Left ventricle myocardium inferior (tissue), 1 donor: ENCODE results near the gene NOD1. TPM values are rescaled to one million over a fixed set of nuclear protein-coding genes. Genes with fewer than 3 reads are reported as not detected.
"Not testable (repeated sequence)": the region's sequence is repeated elsewhere in the genome, so short reads cannot be mapped to it uniquely, and the experiment has no call there.

Experiments
- DNase-seq: peaks from one replicate; pipeline ENCODE4 v3.0.0-alpha.2; 2020
- H3K27ac ChIP-seq: fragments of 200-600 bp; replicated peaks from 2 replicates; pipeline ENCODE4 v1.8.0; 2021
- H3K27me3 ChIP-seq: fragments of 200-600 bp; 2 replicates; pipeline ENCODE4 v1.8.0; 2021; ENCODE audit warnings: low read depth
- H3K36me3 ChIP-seq: fragments of 200-600 bp; 2 replicates; pipeline ENCODE4 v1.8.0; 2021
- H3K4me1 ChIP-seq: fragments of 200-600 bp; 2 replicates; pipeline ENCODE4 v1.8.0; 2021
- H3K4me3 ChIP-seq: fragments of 200-600 bp; 2 replicates; pipeline ENCODE4 v1.8.0; 2021; ENCODE audit warnings: mild to moderate bottlenecking, moderate library complexity
- H3K9me3 ChIP-seq: fragments of 200-600 bp; replicated peaks from 2 replicates; pipeline ENCODE4 v1.8.0; 2021
- intact Hi-C: fragments of 100-400 bp; cut with micrococcal nuclease; formaldehyde crosslinking; loops from one replicate; pipeline ENCODE4 v1.11.0; 2022
- total RNA-seq: library from RNA; stranded (reverse); fragmentation: NEBNext Ultra II Directional; extraction: Animal tissue kit (Norgen Biotek cat#: 25700); gene quantifications from one replicate; pipeline ENCODE4 v1.2.1, GENCODE V29; 2021
- TF ChIP-seq, protein P1 (sequence below): fragments of 200-600 bp; IDR thresholded peaks from 2 replicates; pipeline ENCODE4 v1.8.0; 2021; ENCODE audit warnings: antibody characterized with exemption, mild to moderate bottlenecking, borderline replicate concordance
- donor health status: DM: no; HTN: yes; CAD: no; lungs with severe emphysema.

NOD1 gene
- total RNA-seq, 1 donor from 2014 or later: 7.0 TPM

DNA sequence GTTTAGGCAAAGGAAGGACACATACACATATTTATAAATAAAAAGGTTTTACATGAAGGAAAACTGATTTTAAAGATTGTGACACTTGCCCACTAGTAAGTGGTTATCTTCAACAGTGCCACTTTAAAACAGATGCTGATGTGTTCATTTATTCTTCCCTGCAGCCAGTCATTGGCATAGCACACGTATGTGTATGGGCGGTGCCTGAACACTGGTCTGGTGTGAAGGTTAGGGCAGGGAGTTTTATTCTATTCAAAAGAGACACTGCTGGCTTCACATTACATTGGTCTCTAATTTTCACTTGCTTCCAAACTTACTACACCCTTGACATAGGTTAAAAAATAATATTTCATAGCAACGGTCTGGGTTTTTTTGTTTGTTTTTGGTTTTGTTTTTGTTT lies 57.9 kb downstream of the NOD1 start:
- peaks cover 17% of the 10 kb centered on the region for H3K36me3 ChIP-seq
- no peaks in the 10 kb centered on the region for H3K4me1 ChIP-seq
- TF ChIP-seq, protein P1, sequence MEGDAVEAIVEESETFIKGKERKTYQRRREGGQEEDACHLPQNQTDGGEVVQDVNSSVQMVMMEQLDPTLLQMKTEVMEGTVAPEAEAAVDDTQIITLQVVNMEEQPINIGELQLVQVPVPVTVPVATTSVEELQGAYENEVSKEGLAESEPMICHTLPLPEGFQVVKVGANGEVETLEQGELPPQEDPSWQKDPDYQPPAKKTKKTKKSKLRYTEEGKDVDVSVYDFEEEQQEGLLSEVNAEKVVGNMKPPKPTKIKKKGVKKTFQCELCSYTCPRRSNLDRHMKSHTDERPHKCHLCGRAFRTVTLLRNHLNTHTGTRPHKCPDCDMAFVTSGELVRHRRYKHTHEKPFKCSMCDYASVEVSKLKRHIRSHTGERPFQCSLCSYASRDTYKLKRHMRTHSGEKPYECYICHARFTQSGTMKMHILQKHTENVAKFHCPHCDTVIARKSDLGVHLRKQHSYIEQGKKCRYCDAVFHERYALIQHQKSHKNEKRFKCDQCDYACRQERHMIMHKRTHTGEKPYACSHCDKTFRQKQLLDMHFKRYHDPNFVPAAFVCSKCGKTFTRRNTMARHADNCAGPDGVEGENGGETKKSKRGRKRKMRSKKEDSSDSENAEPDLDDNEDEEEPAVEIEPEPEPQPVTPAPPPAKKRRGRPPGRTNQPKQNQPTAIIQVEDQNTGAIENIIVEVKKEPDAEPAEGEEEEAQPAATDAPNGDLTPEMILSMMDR: no peak
- intact Hi-C loops: no loop called here
- no peaks in the 10 kb centered on the region for H3K9me3 ChIP-seq
- no peak overlapping the region for H3K27ac ChIP-seq
- DNase-seq: no peak
- H3K27me3 ChIP-seq: no peaks in the 10 kb centered on the region
- no peak overlapping the region for H3K4me3 ChIP-seq

DNA sequence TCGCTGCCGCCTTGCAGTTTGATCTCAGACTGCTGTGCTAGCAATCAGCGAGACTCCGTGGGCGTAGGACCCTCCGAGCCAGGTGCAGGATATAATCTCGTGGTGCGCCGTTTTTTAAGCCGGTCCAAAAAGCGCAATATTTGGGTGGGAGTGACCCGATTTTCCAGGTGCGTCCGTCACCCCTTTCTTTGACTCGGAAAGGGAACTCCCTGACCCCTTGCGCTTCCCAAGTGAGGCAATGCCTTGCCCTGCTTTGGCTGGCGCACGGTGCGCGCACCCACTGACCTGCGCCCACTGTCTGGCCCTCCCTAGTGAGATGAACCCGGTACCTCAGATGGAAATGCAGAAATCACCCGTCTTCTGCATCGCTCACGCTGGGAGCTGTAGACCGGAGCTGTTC lies 58.5 kb downstream of the NOD1 start:
- H3K9me3 ChIP-seq, H3K27ac ChIP-seq, DNase-seq, H3K4me3 ChIP-seq, H3K27me3 ChIP-seq, intact Hi-C loops, H3K4me1 ChIP-seq: not testable (repeated sequence)
- peaks cover 11% of the 10 kb centered on the region for H3K36me3 ChIP-seq

DNA sequence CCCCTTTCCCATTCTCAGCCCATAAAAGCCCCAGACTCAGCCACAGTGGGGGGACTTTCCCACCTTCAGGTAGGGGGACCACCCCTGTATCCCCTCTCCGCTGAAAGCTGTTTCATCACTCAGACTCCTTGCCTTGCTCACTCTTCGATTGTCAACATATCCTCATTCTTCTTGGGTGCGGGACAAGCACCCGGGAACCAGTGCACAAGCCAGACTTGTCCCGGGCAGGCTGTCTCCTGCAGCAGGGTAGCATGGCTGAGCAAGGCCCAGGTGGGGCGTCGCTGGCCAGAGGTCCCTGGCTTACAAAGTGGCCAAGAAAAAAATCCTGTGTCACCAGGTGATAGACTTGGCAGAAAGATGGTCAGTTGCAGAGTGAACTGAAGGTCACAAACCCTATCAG lies 64.7 kb downstream of the NOD1 start:
- Histone ChIP-seq H3K4me1 (no peaks in the 10 kb centered on the region), H3K36me3 (no peaks in the 10 kb centered on the region), H3K27ac (no peak overlapping the region), H3K4me3 (no peak overlapping the region), H3K27me3 (no peaks in the 10 kb centered on the region), H3K9me3 (peaks cover 8% of the 10 kb centered on the region)
- intact Hi-C loops: no loop called here
- TF ChIP-seq, protein P1: no peak
- no peak for DNase-seq

- intact Hi-C loops: no loop called here
- peaks cover 8% of the 10 kb centered on the region for H3K9me3 ChIP-seq
- H3K36me3 ChIP-seq: no peaks in the 10 kb centered on the region
- no peaks in the 10 kb centered on the region for H3K4me1 ChIP-seq
- H3K4me3 ChIP-seq: no peak overlapping the region
- no peaks in the 10 kb centered on the region for H3K27me3 ChIP-seq
- TF ChIP-seq, protein P1: peak; percentile 74
- DNase-seq: no peak
- H3K27ac ChIP-seq: no peak overlapping the region
These were observed 65.6 kb downstream of the NOD1 start for GRCh38 chr7:30412782-30413504.

- no peak for DNase-seq
- Histone ChIP-seq H3K4me1 (peaks cover 7% of the 10 kb centered on the region), H3K36me3 (no peaks in the 10 kb centered on the region), H3K27ac (no peak overlapping the region), H3K9me3 (peaks cover 8% of the 10 kb centered on the region), H3K4me3 (no peak overlapping the region), H3K27me3 (no peaks in the 10 kb centered on the region)
- TF ChIP-seq, protein P1: no peak
- intact Hi-C loops: no loop called here
These were observed 66.7 kb downstream of the NOD1 start for GRCh38 chr7:30411897-30412296.

GRCh38 chr7:30411173-30411572 lies 67.4 kb downstream of the NOD1 start:
- DNase-seq: no peak
- TF ChIP-seq, protein P1: no peak
- Histone ChIP-seq H3K27ac (no peak overlapping the region), H3K4me1 (peaks cover 10% of the 10 kb centered on the region), H3K36me3 (no peaks in the 10 kb centered on the region), H3K4me3 (no peak overlapping the region), H3K9me3 (peaks cover 8% of the 10 kb centered on the region), H3K27me3 (no peaks in the 10 kb centered on the region)
- intact Hi-C loops: no loop called here
